Limb (tissue), 2 donors: ENCODE data around the gene VWA5B2.

Source experiments
- DNase-seq, 2 donors: peaks; one replicate each; pipeline ENCODE4 v3.0.0-alpha.2; 2016; ENCODE audit errors: extremely low spot score in 2 of 2

VWA5B2 gene

GRCh38 chr3:184229394-184230080 is at the start of gene VWA5B2:
VWA5B2 (plus strand) TSS chr3:184229585; CDS start chr3:184230529, 944 bp downstream.
- peak; percentile 38 to 77 for DNase-seq

GRCh38 chr3:184180165-184180564 is 49.2 kb upstream of the VWA5B2 start:
- no peak for DNase-seq

- no peak for DNase-seq
These were observed 47.8 kb upstream of the VWA5B2 start for GRCh38 chr3:184181596-184181995.

- DNase-seq, result no peak
These were observed 45.7 kb upstream of the VWA5B2 start for GRCh38 chr3:184183679-184184078.

GRCh38 chr3:184184546-184185230 is 44.7 kb upstream of the VWA5B2 start:
- no peak for DNase-seq

GRCh38 chr3:184185461-184186183 is 43.8 kb upstream of the VWA5B2 start:
- peak; percentile 100 for DNase-seq

- no peak for DNase-seq
These were observed 43.0 kb upstream of the VWA5B2 start, which contains the start of gene ABCF3 for GRCh38 chr3:184186184-184186901. ABCF3 (plus strand) TSS chr3:184186199; CDS start chr3:184186208, 9 bp downstream.

- no peak for DNase-seq
These were observed 42.5 kb upstream of the VWA5B2 start for GRCh38 chr3:184186902-184187207.

- no peak for DNase-seq
These were observed 41.3 kb upstream of the VWA5B2 start for GRCh38 chr3:184188080-184188479.

- no peak for DNase-seq
These were observed 40.0 kb upstream of the VWA5B2 start for GRCh38 chr3:184189421-184189820.

GRCh38 chr3:184192889-184193288 is 36.5 kb upstream of the VWA5B2 start:
- DNase-seq, result no peak

GRCh38 chr3:184193991-184194539 is 35.3 kb upstream of the VWA5B2 start:
- DNase-seq, result no peak

GRCh38 chr3:184196536-184196935 is 32.8 kb upstream of the VWA5B2 start:
- DNase-seq, result no peak

GRCh38 chr3:184198509-184198908 is 30.9 kb upstream of the VWA5B2 start:
- no peak for DNase-seq

- DNase-seq, result no peak
These were observed 28.6 kb upstream of the VWA5B2 start for GRCh38 chr3:184200825-184201224.

- DNase-seq, result no peak
These were observed 25.9 kb upstream of the VWA5B2 start for GRCh38 chr3:184203526-184203925.

- DNase-seq, result no peak
These were observed 20.1 kb upstream of the VWA5B2 start for GRCh38 chr3:184209146-184209923.

GRCh38 chr3:184211297-184211696 is 18.1 kb upstream of the VWA5B2 start:
- no peak for DNase-seq

GRCh38 chr3:184211718-184212117 is 17.7 kb upstream of the VWA5B2 start:
- DNase-seq, result no peak

- no peak for DNase-seq
These were observed 10.6 kb upstream of the VWA5B2 start for GRCh38 chr3:184218814-184219213.

GRCh38 chr3:184222521-184222920 is 6.9 kb upstream of the VWA5B2 start:
- no peak for DNase-seq
